ENCODE measurements around the gene NF1.

DNA sequence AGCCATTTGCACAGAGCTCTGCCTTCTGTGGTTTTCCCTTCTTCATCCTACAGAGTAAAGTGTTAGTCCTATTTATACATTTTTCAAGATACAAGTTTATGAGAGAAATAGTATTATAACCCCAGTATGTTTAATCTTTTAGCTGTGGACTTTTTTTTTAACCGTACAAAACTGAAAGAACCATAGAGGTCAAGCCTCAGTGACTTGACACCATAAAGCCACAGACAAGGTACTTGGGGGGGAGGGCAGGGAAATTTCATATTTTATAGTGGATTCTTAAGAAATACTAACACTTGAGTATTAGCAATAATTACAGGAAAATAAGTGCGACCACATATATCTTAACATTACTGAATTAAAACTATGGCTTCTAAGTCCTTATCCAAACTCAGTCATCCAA, 279.7 kb downstream of the NF1 start:
- TF ChIP-seq RAD21 (IDR thresholded peaks at IDR 0.05; ENCODE audit: low read length) (no peak), FOXJ3 (CRISPR knock-in tag; IDR thresholded peaks at IDR 0.05) (no peak), TAF1 (IDR thresholded peaks at IDR 0.05; ENCODE audit: borderline replicate concordance, low read depth, low read length) (no peak), EP300 (IDR thresholded peaks at IDR 0.05; ENCODE audit: borderline replicate concordance in 1 of 2, low read depth in 1 of 2, low read length in 1 of 2) (no peak), POLR2AphosphoS5 (IDR thresholded peaks at IDR 0.05; ENCODE audit: low read depth, low read length) (no peak)
- TF ChIP-seq, protein P1, sequence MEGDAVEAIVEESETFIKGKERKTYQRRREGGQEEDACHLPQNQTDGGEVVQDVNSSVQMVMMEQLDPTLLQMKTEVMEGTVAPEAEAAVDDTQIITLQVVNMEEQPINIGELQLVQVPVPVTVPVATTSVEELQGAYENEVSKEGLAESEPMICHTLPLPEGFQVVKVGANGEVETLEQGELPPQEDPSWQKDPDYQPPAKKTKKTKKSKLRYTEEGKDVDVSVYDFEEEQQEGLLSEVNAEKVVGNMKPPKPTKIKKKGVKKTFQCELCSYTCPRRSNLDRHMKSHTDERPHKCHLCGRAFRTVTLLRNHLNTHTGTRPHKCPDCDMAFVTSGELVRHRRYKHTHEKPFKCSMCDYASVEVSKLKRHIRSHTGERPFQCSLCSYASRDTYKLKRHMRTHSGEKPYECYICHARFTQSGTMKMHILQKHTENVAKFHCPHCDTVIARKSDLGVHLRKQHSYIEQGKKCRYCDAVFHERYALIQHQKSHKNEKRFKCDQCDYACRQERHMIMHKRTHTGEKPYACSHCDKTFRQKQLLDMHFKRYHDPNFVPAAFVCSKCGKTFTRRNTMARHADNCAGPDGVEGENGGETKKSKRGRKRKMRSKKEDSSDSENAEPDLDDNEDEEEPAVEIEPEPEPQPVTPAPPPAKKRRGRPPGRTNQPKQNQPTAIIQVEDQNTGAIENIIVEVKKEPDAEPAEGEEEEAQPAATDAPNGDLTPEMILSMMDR (IDR thresholded peaks at IDR 0.05): no peak
- TF ChIP-seq, protein P2, sequence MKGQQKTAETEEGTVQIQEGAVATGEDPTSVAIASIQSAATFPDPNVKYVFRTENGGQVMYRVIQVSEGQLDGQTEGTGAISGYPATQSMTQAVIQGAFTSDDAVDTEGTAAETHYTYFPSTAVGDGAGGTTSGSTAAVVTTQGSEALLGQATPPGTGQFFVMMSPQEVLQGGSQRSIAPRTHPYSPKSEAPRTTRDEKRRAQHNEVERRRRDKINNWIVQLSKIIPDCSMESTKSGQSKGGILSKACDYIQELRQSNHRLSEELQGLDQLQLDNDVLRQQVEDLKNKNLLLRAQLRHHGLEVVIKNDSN (IDR thresholded peaks at IDR 0.05; ENCODE audit: borderline replicate concordance, low read depth): no peak
